ENCODE measurements around the gene PDE8A. TPM values are rescaled to one million over a fixed set of nuclear protein-coding genes. Genes with fewer than 3 reads are reported as not detected.

Gene PDE8A
- total RNA-seq, 4 donors from 2014 or later: 49.4 to 108 (median 64.3) TPM

GRCh38 chr15:85091990-85092389 is 110.3 kb downstream of the PDE8A start:
- TF ChIP-seq EP300 (IDR thresholded peaks at IDR 0.05): no peak
- TF ChIP-seq POLR2A (IDR thresholded peaks at IDR 0.05): no peak
- TF ChIP-seq CTCF (IDR thresholded peaks at IDR 0.05): no peak
- Histone ChIP-seq H3K9me3 (peaks cover 0 to 3% (median 0%) of the 10 kb centered on the region in 4 donors), H3K36me3 (peaks cover 0 to 85% (median 0%) of the 10 kb centered on the region in 3 donors), H3K27me3 (no peaks in the 10 kb centered on the region), H3K4me3 (no peak overlapping the region), H3K27ac (no peak overlapping the region), H3K4me1 (no peaks in the 10 kb centered on the region)
- no peak for DNase-seq (ENCODE audit: low spot score in 2 of 2)
- WGBS, 2 donors: 54 to 64% methylated on average over 2 of the region's 2 CpGs

GRCh38 chr15:85094685-85095084 is 113.0 kb downstream of the PDE8A start:
- no peak for TF ChIP-seq CTCF (IDR thresholded peaks at IDR 0.05)
- TF ChIP-seq EP300 (IDR thresholded peaks at IDR 0.05): no peak
- no peak for TF ChIP-seq POLR2A (IDR thresholded peaks at IDR 0.05)
- peaks cover 0 to 70% (median 0%) of the 10 kb centered on the region in 3 donors for H3K36me3 ChIP-seq
- 88 to 89% methylated on average over 3 of the region's 3 CpGs for WGBS, 2 donors

GRCh38 chr15:85095566-85095965 is 113.9 kb downstream of the PDE8A start:
- no peaks in the 10 kb centered on the region for H3K4me1 ChIP-seq
- WGBS, 2 donors: 91 to 97% methylated on average over 6 of the region's 6 CpGs

More at GRCh38 chr15:85094685-85095084, 113.0 kb downstream of the PDE8A start:
- Histone ChIP-seq H3K27ac (no peak overlapping the region), H3K27me3 (no peaks in the 10 kb centered on the region), H3K4me1 (no peaks in the 10 kb centered on the region), H3K4me3 (no peak overlapping the region), H3K9me3 (no peaks in the 10 kb centered on the region)
- no peak for DNase-seq (ENCODE audit: low spot score in 2 of 2)

GRCh38 chr15:85097250-85097649 is 115.6 kb downstream of the PDE8A start:
- no peaks in the 10 kb centered on the region for H3K4me1 ChIP-seq
- no peak overlapping the region for H3K27ac ChIP-seq
- no peak for DNase-seq (ENCODE audit: low spot score in 2 of 2)
- H3K27me3 ChIP-seq: no peaks in the 10 kb centered on the region
- TF ChIP-seq POLR2A (IDR thresholded peaks at IDR 0.05) (no peak), CTCF (IDR thresholded peaks at IDR 0.05) (no peak), EP300 (IDR thresholded peaks at IDR 0.05) (no peak)
- no peaks in the 10 kb centered on the region for H3K9me3 ChIP-seq
- no peak overlapping the region for H3K4me3 ChIP-seq
- WGBS, 2 donors: 75 to 78% methylated on average over 5 of the region's 5 CpGs
- H3K36me3 ChIP-seq: peaks cover 0 to 66% (median 0%) of the 10 kb centered on the region in 3 donors

More at GRCh38 chr15:85095566-85095965, 113.9 kb downstream of the PDE8A start:
- Histone ChIP-seq H3K36me3 (peaks cover 0 to 67% (median 0%) of the 10 kb centered on the region in 3 donors), H3K27me3 (no peaks in the 10 kb centered on the region), H3K27ac (no peak overlapping the region), H3K9me3 (no peaks in the 10 kb centered on the region), H3K4me3 (no peak overlapping the region)
- DNase-seq (ENCODE audit: low spot score in 2 of 2): no peak
- TF ChIP-seq EP300 (IDR thresholded peaks at IDR 0.05) (no peak), CTCF (IDR thresholded peaks at IDR 0.05) (no peak), POLR2A (IDR thresholded peaks at IDR 0.05) (no peak)

- Histone ChIP-seq H3K4me3 (no peak overlapping the region), H3K9me3 (no peaks in the 10 kb centered on the region), H3K4me1 (no peaks in the 10 kb centered on the region), H3K27me3 (no peaks in the 10 kb centered on the region), H3K36me3 (peaks cover 0 to 66% (median 0%) of the 10 kb centered on the region in 3 donors), H3K27ac (no peak overlapping the region)
- DNase-seq (ENCODE audit: low spot score in 2 of 2): no peak
- WGBS, 2 donors: 69 to 78% methylated on average over 2 of the region's 2 CpGs
- TF ChIP-seq CTCF (IDR thresholded peaks at IDR 0.05) (no peak), EP300 (IDR thresholded peaks at IDR 0.05) (no peak), POLR2A (IDR thresholded peaks at IDR 0.05) (no peak)
Measured at GRCh38 chr15:85097725-85098124, 116.1 kb downstream of the PDE8A start.

Measured in tibial nerve (tissue), 4 donors.